A549 (cell line): ENCODE data around the gene VAMP3.

Experiments used
- CHD2 ChIP-seq: fragments of 150-350 bp; IDR thresholded peaks from 2 replicates; pipeline ENCODE4 v1.6.1; 2014; ENCODE audit warnings: low read length; ENCODE audit not compliant: partially characterized antibody
- EP300 ChIP-seq, 2 experiments: fragments of >200 bp; sonication (Bioruptor Twin); formaldehyde crosslinking; IDR thresholded peaks; 2 replicates in 1 of 2; 3 replicates in 1 of 2; pipeline ENCODE4 v1.6.1; 2016 to 2017
- FOSL2 ChIP-seq, 2 experiments: fragments of 450-650 bp in 1 of 2; fragments of >200 bp in 1 of 2; sonication (Bioruptor Twin) in 1 of 2; formaldehyde crosslinking; IDR thresholded peaks; 2 replicates each; pipeline versions ENCODE4 v1.5.0 to v1.6.1; 2016 to 2020; ENCODE audit warnings: mild to moderate bottlenecking in 1 of 2, moderate library complexity in 1 of 2
- FOXS1 ChIP-seq: fragments of 250-450 bp; sonication (Bioruptor Pico); IDR thresholded peaks from 2 replicates; pipeline ENCODE4 v1.5.0; 2020; ENCODE audit warnings: mild to moderate bottlenecking, moderate library complexity
- JUN ChIP-seq, 2 experiments: fragments of >200 bp; sonication (Bioruptor Twin); formaldehyde crosslinking; IDR thresholded peaks; 2 replicates in 1 of 2; 3 replicates in 1 of 2; pipeline ENCODE4 v1.6.1; 2016 to 2017
- JUNB ChIP-seq: fragments of >200 bp; sonication (Bioruptor Twin); formaldehyde crosslinking; IDR thresholded peaks from 2 replicates; pipeline ENCODE4 v1.6.1; 2016
- KDM5A ChIP-seq: fragments of 200-600 bp; sonication (generic); IDR thresholded peaks from 2 replicates; pipeline ENCODE4 v1.6.1; 2016; ENCODE audit warnings: antibody characterized with exemption, mild to moderate bottlenecking
- RAD21 ChIP-seq, 2 experiments: fragments of >200 bp in 1 of 2; sonication (Bioruptor Twin) in 1 of 2; formaldehyde crosslinking in 1 of 2; IDR thresholded peaks in 1 of 2; conservative IDR thresholded peaks in 1 of 2; 2 replicates in 1 of 2; 3 replicates in 1 of 2; pipeline ENCODE4 v1.6.1; 2012 to 2018; ENCODE audit warnings: inconsistent platforms in 1 of 2
- RFX5 ChIP-seq: fragments of 450-650 bp; IDR thresholded peaks from 2 replicates; pipeline ENCODE4 v1.7.1; 2014; ENCODE audit warnings: antibody characterized with exemption, mild to moderate bottlenecking, moderate library complexity
- SREBF2 ChIP-seq: fragments of 450-650 bp; IDR thresholded peaks from 2 replicates; pipeline ENCODE4 v1.6.1; 2014; ENCODE audit warnings: mild to moderate bottlenecking, moderate library complexity
- TP53 ChIP-seq: fragments of 250-450 bp; sonication (Bioruptor Pico); IDR thresholded peaks from 2 replicates; pipeline ENCODE4 v1.5.0; 2021; ENCODE audit warnings: mild to moderate bottlenecking, moderate library complexity
- ZC3H11A ChIP-seq: fragments of 450-650 bp; IDR thresholded peaks from 2 replicates; pipeline ENCODE4 v1.6.1; 2014; ENCODE audit warnings: antibody characterized with exemption, mild to moderate bottlenecking
- TF ChIP-seq, protein P1 (sequence below): fragments of >200 bp; sonication (Bioruptor Twin); formaldehyde crosslinking; IDR thresholded peaks from 3 replicates; pipeline ENCODE4 v1.5.1; 2016

DNA sequence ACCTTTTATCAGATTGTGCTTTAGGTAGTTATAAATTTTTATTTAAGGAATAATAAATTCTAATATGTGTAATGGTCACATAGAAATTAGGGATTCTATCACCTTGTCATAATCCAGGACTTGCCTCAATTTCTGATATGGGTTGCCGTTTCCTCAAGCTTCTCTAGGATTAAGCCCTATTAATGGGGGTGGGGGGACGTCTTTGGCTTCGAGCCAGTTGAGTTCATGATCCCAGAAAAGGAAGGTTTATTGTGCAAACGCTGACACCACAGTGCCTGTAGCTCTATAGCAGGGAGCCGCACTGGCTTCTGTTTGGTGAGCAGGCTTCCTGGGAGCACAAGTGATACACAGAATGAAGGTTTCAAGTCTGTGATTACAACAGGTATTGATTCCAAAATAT lies 22.0 kb upstream of the VAMP3 start:
- TF ChIP-seq, protein P1, sequence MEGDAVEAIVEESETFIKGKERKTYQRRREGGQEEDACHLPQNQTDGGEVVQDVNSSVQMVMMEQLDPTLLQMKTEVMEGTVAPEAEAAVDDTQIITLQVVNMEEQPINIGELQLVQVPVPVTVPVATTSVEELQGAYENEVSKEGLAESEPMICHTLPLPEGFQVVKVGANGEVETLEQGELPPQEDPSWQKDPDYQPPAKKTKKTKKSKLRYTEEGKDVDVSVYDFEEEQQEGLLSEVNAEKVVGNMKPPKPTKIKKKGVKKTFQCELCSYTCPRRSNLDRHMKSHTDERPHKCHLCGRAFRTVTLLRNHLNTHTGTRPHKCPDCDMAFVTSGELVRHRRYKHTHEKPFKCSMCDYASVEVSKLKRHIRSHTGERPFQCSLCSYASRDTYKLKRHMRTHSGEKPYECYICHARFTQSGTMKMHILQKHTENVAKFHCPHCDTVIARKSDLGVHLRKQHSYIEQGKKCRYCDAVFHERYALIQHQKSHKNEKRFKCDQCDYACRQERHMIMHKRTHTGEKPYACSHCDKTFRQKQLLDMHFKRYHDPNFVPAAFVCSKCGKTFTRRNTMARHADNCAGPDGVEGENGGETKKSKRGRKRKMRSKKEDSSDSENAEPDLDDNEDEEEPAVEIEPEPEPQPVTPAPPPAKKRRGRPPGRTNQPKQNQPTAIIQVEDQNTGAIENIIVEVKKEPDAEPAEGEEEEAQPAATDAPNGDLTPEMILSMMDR: no peak
- TF ChIP-seq KDM5A: no peak
- no peak for TF ChIP-seq JUN (IDR thresholded peaks at IDR 0.05)
- no peak for TF ChIP-seq FOSL2 (IDR thresholded peaks at IDR 0.05)
- no peak for TF ChIP-seq FOSL2 (CRISPR knock-in tag; IDR thresholded peaks at IDR 0.05)
- no peak for TF ChIP-seq RFX5
- no peak for TF ChIP-seq CHD2
- no peak for TF ChIP-seq JUNB
- no peak for TF ChIP-seq FOXS1
- no peak for TF ChIP-seq SREBF2
- TF ChIP-seq ZC3H11A: no peak
- no peak for TF ChIP-seq TP53
- TF ChIP-seq RAD21 (conservative IDR thresholded peaks at IDR 0.05 in 1 of 2, IDR thresholded peaks at IDR 0.05 in 1 of 2): no peak
- TF ChIP-seq EP300 (IDR thresholded peaks at IDR 0.05): no peak
